ENCODE data around the gene CATSPER1.
"Not testable (repeated sequence)": the region's sequence is repeated elsewhere in the genome, so short reads cannot be mapped to it uniquely, and the experiment has no call there.

CATSPER1 gene

DNA sequence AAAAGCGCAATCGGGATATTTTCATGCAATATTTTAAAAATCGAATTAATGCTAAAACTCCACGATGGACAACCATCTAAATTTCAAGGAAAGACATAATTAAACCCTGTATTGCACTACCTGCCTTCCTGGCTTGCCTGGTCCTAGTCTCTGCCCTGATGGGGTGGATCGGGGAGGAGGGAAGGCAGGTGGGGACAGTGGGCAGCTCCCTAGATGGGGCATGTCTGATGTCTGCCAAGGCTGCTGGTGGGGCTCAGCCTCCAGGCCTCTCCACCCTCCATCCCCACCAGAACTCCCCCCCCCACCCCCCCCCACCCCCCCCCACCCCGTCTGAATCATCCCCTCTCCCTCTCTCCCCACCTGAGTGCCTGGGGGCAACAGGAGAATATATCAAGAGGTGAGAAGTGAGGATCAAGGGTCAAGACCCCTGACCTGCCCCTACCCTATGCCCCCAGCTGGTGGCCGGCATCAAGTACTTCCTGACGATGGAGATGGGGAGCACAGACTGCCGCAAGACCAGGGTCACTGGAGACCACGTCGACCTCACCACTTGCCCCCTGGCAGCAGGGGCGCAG lies 13.8 kb downstream of the CATSPER1 start:
- no peak overlapping the region for H3K4me3 ChIP-seq (replicated peaks; ENCODE audit: insufficient read depth, low read length)
- no peak overlapping the region for H3K27ac ChIP-seq (replicated peaks)
- TF ChIP-seq POLR2AphosphoS5 (IDR thresholded peaks at IDR 0.05; ENCODE audit: low read depth) (no peak), SPI1 (IDR thresholded peaks at IDR 0.05; ENCODE audit: borderline replicate concordance, low read depth) (no peak), GABPA (IDR thresholded peaks at IDR 0.05; ENCODE audit: low read depth) (no peak), REST (IDR thresholded peaks at IDR 0.05; ENCODE audit: insufficient replicate concordance, low read depth) (no peak)
- TF ChIP-seq, protein P1, sequence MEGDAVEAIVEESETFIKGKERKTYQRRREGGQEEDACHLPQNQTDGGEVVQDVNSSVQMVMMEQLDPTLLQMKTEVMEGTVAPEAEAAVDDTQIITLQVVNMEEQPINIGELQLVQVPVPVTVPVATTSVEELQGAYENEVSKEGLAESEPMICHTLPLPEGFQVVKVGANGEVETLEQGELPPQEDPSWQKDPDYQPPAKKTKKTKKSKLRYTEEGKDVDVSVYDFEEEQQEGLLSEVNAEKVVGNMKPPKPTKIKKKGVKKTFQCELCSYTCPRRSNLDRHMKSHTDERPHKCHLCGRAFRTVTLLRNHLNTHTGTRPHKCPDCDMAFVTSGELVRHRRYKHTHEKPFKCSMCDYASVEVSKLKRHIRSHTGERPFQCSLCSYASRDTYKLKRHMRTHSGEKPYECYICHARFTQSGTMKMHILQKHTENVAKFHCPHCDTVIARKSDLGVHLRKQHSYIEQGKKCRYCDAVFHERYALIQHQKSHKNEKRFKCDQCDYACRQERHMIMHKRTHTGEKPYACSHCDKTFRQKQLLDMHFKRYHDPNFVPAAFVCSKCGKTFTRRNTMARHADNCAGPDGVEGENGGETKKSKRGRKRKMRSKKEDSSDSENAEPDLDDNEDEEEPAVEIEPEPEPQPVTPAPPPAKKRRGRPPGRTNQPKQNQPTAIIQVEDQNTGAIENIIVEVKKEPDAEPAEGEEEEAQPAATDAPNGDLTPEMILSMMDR (IDR thresholded peaks at IDR 0.05; ENCODE audit: insufficient read depth, low read length): no peak
- no peak for DNase-seq (ENCODE audit: low read depth in 1 of 2, low spot score in 1 of 2)
- peaks cover 9% of the 10 kb centered on the region for H3K27me3 ChIP-seq (ENCODE audit: insufficient read depth, poor library complexity, severe bottlenecking)

DNA sequence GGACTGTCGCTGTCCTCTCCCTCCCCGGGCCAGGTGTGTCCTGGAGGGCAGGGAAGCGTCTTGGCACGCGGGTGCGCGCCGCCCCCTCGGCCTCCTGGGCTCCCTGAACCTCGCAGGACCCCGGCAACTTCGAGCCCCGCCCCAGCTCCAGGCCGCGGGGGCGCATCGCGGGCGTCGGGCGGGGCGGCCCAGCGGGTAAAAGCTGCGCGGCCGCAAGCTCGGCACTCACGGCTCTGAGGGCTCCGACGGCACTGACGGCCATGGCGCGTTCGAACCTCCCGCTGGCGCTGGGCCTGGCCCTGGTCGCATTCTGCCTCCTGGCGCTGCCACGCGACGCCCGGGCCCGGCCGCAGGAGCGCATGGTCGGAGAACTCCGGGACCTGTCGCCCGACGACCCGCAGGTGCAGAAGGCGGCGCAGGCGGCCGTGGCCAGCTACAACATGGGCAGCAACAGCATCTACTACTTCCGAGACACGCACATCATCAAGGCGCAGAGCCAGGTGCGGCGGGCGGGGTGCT lies 14.4 kb downstream of the CATSPER1 start, which contains the start of gene CST6:
Gene CST6, plus strand, starts transcription at position 224 of the 519 bp plus-strand sequence. Its CDS starts 37 bp downstream, at position 261.
- TF ChIP-seq POLR2AphosphoS5 (IDR thresholded peaks at IDR 0.05; ENCODE audit: low read depth) (no peak), SPI1 (IDR thresholded peaks at IDR 0.05; ENCODE audit: borderline replicate concordance, low read depth) (no peak), GABPA (IDR thresholded peaks at IDR 0.05; ENCODE audit: low read depth) (no peak), REST (IDR thresholded peaks at IDR 0.05; ENCODE audit: insufficient replicate concordance, low read depth) (no peak)
- TF ChIP-seq, protein P1 (IDR thresholded peaks at IDR 0.05; ENCODE audit: insufficient read depth, low read length): no peak
- Histone ChIP-seq H3K27me3 (ENCODE audit: insufficient read depth, poor library complexity, severe bottlenecking) (peaks cover 9% of the 10 kb centered on the region), H3K27ac (replicated peaks) (no peak within 1 kb of the TSS), H3K4me3 (replicated peaks; ENCODE audit: insufficient read depth, low read length) (no peak within 1 kb of the TSS)
- DNase-seq (ENCODE audit: low read depth in 1 of 2, low spot score in 1 of 2): no peak

DNA sequence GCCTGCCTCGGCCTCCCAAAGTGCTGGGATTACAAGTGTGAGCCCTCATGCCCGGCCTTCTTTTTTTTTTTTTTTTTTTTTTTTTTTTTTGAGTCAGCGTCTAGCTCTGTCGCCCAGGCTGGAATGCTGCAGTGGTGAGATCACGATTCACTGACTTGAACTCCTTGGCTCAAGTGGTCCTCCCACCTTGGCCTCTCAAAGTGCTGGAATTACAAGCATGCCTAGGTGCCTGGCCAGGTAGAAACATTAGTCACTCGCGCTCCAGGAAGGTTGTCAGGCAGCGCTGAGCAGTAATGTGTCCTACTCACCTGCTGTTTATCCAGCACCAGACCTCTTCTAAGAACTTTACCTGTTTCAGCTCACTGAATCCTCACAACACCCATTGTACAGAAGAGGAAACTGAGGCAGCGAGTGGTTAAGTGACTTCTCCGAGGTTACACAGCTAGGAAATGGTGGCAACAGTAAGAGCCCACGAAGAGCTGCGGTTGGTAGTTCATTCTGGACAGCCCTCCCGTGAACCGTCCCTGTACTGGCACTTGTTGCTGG lies 15.0 kb downstream of the CATSPER1 start:
- H3K27me3 ChIP-seq (ENCODE audit: insufficient read depth, poor library complexity, severe bottlenecking): peaks cover 9% of the 10 kb centered on the region
- H3K27ac ChIP-seq (replicated peaks): no peak overlapping the region
- TF ChIP-seq POLR2AphosphoS5 (IDR thresholded peaks at IDR 0.05; ENCODE audit: low read depth) (no peak), REST (IDR thresholded peaks at IDR 0.05; ENCODE audit: insufficient replicate concordance, low read depth) (no peak), GABPA (IDR thresholded peaks at IDR 0.05; ENCODE audit: low read depth) (no peak), SPI1 (IDR thresholded peaks at IDR 0.05; ENCODE audit: borderline replicate concordance, low read depth) (no peak)
- TF ChIP-seq, protein P1 (IDR thresholded peaks at IDR 0.05; ENCODE audit: insufficient read depth, low read length): no peak
- no peak overlapping the region for H3K4me3 ChIP-seq (replicated peaks; ENCODE audit: insufficient read depth, low read length)
- DNase-seq (ENCODE audit: low read depth in 1 of 2, low spot score in 1 of 2): no peak

GRCh38 chr11:66010036-66010435 lies 16.2 kb downstream of the CATSPER1 start:
- H3K4me3 ChIP-seq (replicated peaks; ENCODE audit: insufficient read depth, low read length); H3K27me3 ChIP-seq (ENCODE audit: insufficient read depth, poor library complexity, severe bottlenecking); DNase-seq (ENCODE audit: low read depth in 1 of 2, low spot score in 1 of 2); H3K27ac ChIP-seq (replicated peaks): not testable (repeated sequence)
